Measurements from ENCODE around the gene CAMK2D. TPM values are rescaled to one million over a fixed set of nuclear protein-coding genes. Genes with fewer than 3 reads are reported as not detected.

Gene CAMK2D
- total RNA-seq, 1 experiment from 2014 or later: 29.5 TPM

DNA sequence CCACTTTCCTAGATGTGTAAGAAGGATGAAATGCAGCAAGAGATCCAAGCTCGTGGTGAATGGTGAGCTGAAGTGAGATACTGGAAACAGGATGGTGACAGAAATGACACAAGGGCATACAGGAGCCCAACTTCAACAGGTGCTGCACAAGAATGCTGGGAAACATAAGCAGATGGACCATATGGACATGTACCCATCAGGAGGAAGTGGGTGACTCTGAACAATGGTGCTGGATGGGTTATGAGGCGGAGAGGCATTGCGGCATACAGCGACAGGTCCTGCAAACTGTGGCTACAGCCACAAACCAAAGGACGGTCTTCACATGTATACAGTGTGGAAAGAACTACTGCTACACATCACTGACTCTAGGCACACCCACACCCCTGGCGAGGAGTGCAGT, 265.7 kb downstream of the CAMK2D start:
- in situ Hi-C loops (cut with HindIII; ENCODE audit: low pct_unique_long_range_greater_than_20kb, low sequenced_read_pairs): no loop called here
- no peak for DNase-seq (ENCODE audit: low read depth, low spot score)
- Histone ChIP-seq H3K27ac (ENCODE audit: low read length) (no peak overlapping the region), H3K27me3 (ENCODE audit: control insufficient read depth, insufficient read depth, low read length) (no peaks in the 10 kb centered on the region), H3K4me3 (ENCODE audit: low read depth in 2 of 2, low read length in 2 of 2) (no peak overlapping the region), H3K9me3 (ENCODE audit: control insufficient read depth, insufficient read depth, low read depth, low read length) (no peaks in the 10 kb centered on the region), H3K4me1 (ENCODE audit: control insufficient read depth, insufficient read depth, low read length) (no peaks in the 10 kb centered on the region), H3K36me3 (ENCODE audit: control insufficient read depth, insufficient read depth, low read length) (peaks cover 5% of the 10 kb centered on the region)
- intact Hi-C loops (cut with micrococcal nuclease; ENCODE audit: unreplicated experiment): no loop called here
- ChIA-PET POLR2A (no interaction called here), CTCF (no interaction called here)
- no TSS peak for BruUV-seq (replicated peaks)
- ATAC-seq: no peak
- TF ChIP-seq, protein P1, sequence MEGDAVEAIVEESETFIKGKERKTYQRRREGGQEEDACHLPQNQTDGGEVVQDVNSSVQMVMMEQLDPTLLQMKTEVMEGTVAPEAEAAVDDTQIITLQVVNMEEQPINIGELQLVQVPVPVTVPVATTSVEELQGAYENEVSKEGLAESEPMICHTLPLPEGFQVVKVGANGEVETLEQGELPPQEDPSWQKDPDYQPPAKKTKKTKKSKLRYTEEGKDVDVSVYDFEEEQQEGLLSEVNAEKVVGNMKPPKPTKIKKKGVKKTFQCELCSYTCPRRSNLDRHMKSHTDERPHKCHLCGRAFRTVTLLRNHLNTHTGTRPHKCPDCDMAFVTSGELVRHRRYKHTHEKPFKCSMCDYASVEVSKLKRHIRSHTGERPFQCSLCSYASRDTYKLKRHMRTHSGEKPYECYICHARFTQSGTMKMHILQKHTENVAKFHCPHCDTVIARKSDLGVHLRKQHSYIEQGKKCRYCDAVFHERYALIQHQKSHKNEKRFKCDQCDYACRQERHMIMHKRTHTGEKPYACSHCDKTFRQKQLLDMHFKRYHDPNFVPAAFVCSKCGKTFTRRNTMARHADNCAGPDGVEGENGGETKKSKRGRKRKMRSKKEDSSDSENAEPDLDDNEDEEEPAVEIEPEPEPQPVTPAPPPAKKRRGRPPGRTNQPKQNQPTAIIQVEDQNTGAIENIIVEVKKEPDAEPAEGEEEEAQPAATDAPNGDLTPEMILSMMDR (IDR thresholded peaks at IDR 0.05): no peak
- TF ChIP-seq TCF7L2 (IDR thresholded peaks at IDR 0.05; ENCODE audit: low read depth, low read length) (no peak), SIN3A (IDR thresholded peaks at IDR 0.05; ENCODE audit: borderline replicate concordance, insufficient read depth, low read depth, low read length) (no peak), POLR2AphosphoS5 (IDR thresholded peaks at IDR 0.05; ENCODE audit: low read depth, low read length) (no peak)
- TF ChIP-seq, protein P2, sequence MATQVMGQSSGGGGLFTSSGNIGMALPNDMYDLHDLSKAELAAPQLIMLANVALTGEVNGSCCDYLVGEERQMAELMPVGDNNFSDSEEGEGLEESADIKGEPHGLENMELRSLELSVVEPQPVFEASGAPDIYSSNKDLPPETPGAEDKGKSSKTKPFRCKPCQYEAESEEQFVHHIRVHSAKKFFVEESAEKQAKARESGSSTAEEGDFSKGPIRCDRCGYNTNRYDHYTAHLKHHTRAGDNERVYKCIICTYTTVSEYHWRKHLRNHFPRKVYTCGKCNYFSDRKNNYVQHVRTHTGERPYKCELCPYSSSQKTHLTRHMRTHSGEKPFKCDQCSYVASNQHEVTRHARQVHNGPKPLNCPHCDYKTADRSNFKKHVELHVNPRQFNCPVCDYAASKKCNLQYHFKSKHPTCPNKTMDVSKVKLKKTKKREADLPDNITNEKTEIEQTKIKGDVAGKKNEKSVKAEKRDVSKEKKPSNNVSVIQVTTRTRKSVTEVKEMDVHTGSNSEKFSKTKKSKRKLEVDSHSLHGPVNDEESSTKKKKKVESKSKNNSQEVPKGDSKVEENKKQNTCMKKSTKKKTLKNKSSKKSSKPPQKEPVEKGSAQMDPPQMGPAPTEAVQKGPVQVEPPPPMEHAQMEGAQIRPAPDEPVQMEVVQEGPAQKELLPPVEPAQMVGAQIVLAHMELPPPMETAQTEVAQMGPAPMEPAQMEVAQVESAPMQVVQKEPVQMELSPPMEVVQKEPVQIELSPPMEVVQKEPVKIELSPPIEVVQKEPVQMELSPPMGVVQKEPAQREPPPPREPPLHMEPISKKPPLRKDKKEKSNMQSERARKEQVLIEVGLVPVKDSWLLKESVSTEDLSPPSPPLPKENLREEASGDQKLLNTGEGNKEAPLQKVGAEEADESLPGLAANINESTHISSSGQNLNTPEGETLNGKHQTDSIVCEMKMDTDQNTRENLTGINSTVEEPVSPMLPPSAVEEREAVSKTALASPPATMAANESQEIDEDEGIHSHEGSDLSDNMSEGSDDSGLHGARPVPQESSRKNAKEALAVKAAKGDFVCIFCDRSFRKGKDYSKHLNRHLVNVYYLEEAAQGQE (IDR thresholded peaks at IDR 0.05; ENCODE audit: insufficient read depth in 1 of 2, low read depth in 2 of 2, low read length in 1 of 2): no peak

DNA sequence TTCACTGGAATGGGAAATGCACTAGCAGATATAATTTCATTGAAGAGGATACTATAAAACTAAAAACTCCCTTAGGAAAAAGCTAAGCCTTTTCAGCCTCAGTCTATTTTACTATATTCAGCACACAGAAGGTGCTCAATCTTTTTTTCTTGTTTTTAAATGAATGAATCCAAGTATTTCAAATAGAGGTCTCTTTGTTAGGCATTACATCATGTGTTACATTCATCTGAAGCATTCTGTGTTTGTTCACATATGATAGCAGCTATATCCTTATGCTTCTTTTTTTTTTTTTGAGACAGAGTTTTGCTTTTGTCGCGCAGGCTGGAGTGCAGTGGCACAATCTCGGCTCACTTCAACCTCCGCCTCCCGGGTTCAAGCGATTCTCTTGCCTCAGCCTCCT, 278.4 kb downstream of the CAMK2D start:
- ChIA-PET CTCF (no interaction called here), POLR2A (no interaction called here)
- H3K27me3 ChIP-seq (ENCODE audit: control insufficient read depth, insufficient read depth, low read length): no peaks in the 10 kb centered on the region
- TF ChIP-seq POLR2AphosphoS5 (IDR thresholded peaks at IDR 0.05; ENCODE audit: low read depth, low read length) (no peak), SIN3A (IDR thresholded peaks at IDR 0.05; ENCODE audit: borderline replicate concordance, insufficient read depth, low read depth, low read length) (no peak), TCF7L2 (IDR thresholded peaks at IDR 0.05; ENCODE audit: low read depth, low read length) (no peak)
- TF ChIP-seq, protein P2 (IDR thresholded peaks at IDR 0.05; ENCODE audit: insufficient read depth in 1 of 2, low read depth in 2 of 2, low read length in 1 of 2): no peak
- TF ChIP-seq, protein P1 (IDR thresholded peaks at IDR 0.05): no peak
- no peak for DNase-seq (ENCODE audit: low read depth, low spot score)
- H3K9me3 ChIP-seq (ENCODE audit: control insufficient read depth, insufficient read depth, low read depth, low read length): peaks cover 7% of the 10 kb centered on the region; the same call in 1 of the 2 replicates
- no peak overlapping the region for H3K4me3 ChIP-seq (ENCODE audit: low read depth in 2 of 2, low read length in 2 of 2)
- no peaks in the 10 kb centered on the region; the same call in 1 of the 2 replicates for H3K36me3 ChIP-seq (ENCODE audit: control insufficient read depth, insufficient read depth, low read length)
- in situ Hi-C loops (cut with HindIII; ENCODE audit: low pct_unique_long_range_greater_than_20kb, low sequenced_read_pairs): no loop called here
- intact Hi-C loops (cut with micrococcal nuclease; ENCODE audit: unreplicated experiment): no loop called here
- no peak for ATAC-seq
- H3K27ac ChIP-seq (ENCODE audit: low read length): no peak overlapping the region
- no TSS peak for BruUV-seq (replicated peaks)
- no peaks in the 10 kb centered on the region for H3K4me1 ChIP-seq (ENCODE audit: control insufficient read depth, insufficient read depth, low read length)
